ENCODE results near the gene TTC6.

TTC6 gene

DNA sequence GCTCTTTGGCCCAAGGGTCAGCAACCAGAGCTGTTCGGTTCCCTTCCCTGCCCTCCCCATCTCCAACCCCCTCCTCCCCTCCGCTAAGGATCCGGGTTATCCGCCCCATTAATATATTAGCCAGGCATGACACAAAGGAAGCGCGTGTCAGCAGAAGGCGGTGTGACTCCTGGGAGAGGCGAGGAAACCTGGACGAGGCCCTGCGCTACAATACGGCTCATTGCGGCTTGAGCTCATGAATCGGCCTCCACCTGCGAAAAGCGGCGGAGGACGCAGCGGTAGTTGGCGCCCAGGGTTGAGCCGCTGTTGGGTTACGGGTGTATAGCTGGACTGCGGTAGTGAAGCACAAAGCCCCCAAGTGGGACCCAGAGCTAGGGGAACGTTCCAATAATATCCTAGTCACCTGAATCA, 10.3 kb upstream of the TTC6 start:
- ATAC-seq: no peak

DNA sequence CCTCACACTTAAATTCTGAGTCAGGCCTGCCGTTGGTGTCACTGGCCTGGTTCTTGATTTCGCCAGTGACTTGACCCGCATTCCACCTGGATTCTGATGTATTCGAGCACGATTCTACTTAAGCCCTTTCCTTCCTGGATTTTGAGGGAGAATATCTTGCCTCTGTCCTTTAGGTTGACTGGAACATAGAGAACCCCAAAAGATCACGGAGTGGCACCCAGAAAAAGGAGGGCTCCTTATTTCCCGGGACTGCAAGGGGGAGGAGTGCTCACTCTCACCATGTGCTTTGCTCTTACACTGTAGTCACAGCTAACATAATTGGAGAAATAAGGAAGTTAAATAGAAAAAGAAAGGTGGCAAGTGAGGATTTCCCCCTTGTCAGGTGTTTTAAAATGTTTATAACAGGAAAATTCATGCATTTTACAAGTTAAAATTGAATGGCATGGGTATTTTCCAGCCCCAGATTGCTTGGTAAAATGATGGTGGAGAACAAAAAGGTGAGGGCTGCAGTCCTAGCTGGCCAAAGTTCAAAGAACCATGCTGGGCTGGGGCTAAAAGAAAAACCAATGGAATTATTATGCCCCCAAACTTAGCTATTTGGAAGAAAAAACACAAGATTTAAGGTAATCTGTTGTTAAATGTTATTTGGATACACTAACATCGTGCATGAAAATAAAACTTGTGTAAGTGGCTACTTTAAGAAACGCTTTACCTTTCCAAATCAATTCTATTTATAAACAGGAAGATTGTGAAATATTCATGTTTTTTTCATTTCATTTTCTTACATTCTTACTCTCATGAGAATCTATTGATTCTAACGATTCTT, 9.2 kb upstream of the TTC6 start:
- ATAC-seq: no peak

DNA sequence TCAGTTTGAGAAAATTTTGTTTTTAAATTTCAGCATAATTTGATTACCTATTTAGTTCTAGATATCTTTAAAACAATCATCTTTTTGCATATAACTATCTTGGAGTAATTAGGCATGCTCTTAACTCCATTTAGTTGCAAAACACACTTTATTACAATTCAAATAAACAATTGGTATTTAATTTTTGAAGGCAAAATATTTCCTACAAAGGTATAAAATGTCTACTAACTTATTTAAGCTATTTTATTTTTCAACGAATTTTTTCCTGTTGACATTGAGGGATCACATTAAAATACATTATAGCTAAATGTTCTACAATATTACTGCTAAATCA, 8.7 kb upstream of the TTC6 start:
- no peak for ATAC-seq

DNA sequence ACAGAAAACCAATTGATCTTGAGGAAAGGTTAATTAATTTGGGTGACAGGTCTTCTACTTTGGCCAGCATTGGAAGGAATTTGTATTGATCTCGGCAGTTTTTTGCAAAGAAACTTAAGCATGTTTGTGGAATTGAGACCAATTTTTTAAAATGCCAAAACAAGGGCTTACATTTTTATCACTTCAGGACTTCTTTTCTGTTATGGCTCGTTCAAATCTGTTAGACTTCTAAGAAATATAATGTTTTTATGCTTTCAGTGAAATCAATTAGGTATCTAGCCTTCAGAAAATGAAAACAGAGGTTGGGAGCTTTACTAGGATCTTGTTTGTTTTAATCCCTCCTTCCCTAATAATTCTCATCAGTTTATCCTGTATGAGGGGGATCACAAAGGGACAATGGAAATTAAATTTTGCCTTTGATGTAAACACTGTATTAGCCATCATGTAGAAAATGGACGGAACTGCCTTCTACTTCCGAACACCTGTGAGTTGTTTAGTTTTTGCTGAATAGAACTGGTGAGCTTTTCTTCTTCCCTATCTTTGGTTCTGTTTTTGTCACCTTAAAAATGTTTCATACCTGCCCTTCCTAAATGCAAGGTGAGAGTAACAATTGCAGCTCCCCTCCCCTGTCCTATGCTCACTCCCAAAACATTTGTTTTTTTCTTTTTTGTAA, 8.2 kb upstream of the TTC6 start:
- ATAC-seq: no peak

DNA sequence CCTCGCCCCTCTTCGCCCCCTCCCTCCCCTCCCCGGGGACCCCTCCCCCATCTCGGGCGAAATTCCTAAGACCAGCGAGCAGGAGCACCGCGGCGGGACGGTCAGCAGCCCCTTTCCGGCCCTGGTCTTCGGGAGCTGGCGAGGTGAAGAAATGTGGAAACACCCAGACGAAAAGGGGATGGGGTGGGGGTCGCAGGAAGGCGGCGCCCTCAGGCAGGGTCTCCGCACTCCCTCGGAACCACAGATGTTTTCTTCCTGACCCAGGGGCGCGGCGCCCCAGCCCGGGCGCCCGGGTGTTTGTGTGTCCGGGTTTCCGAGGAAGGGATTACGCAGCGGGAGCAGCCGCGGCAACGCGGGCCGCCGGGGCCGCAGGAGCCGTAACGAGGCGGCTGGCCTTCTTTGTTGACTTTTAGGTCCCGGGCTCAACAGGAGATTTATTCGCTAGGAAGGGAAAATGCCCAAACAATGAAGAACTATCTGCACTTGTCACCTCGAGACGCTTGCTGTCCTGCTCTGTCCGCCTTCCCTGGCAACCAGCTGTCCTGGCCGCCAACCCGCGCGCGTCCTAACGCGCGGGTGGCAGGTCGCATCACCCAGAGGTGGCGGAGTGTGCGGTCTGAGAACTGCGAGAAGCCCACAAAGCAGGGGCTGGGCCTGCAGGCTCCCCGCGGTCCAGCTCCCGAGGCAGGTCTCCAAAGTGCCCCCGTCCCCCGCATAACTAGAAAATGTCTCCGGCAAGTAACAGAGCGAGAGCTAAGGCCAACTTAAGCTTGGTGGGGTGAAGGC, 7.4 kb upstream of the TTC6 start:
- ATAC-seq: no peak

DNA sequence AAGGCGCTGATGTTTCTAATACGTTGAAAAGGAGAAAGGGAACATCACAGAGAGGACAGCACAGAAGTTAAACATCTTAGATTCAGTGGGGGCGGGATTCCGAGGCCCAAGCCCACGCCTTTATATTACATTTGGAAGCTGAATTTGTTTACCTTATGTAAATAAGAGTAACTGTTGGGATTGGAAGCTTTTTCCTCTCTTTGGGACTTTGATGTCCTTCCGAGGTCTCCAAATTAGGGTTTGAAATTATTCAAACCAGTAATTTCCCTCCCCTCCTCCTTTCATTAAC, 6.8 kb upstream of the TTC6 start:
- no peak for ATAC-seq

DNA sequence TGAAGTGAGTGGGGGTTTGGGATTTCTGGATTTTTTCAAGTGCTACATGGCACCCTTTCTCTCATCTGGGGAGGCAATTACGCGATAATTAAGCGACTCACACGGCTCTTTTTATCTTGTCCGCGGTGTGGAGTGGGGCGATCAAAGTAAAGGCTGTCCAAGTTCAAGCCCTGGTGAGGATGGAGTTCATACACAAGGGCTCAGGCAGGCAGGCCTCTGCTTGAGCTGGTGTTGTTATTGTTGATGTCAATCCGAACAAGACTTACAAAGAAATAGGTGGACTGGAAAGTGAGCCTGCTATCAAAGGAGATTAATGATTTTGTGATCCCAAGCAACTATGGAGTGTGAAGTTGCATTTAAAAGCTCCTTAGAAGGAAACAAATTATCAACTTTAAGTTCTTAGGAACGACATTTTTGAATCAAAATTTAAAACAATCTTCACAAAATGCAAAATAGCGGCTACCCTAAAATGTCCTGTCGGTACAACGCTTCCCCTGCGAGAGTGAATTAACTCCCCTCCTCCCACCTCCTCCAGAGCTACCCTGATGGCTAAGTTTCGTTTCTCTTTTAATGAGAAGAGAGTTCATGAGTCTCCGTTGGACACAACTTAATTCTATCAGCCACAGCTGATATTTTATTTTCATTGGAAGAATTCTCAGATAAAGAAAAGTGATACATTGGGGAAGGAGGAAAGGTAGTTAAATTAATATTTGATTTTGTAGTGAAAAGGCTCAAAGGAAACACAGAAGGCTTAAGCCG, 6.3 kb upstream of the TTC6 start:
- no peak for ATAC-seq

DNA sequence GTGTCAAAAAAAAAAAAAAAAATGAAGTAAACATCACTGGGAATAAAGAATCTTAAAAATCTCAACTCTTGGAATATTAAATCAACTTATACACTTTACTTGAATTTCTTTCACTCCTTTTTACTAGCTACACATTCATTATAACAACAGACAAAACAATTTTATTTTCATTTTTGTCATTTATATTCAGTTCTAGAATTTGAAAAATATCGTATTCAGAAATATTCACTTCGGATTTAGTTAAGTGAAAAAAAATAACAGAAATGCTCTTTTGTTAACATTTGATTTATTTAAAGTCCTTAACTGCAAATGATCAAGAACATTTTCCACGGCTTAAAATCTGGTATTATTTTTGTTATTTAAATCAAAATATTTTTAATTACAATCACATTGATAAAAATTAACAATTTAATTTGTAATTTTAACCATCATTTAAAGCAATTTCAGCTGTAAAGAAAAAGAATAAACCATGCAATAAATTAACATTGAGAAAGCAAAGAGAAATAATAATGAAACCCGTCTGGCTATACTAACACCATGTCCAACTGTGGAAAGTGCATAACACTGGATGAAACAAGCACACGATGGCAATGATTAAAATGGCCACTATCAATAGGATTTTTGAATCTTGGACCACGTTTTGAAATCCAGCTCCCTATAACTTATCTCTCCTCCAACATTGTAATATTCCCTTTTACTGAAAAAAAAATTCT, 5.6 kb upstream of the TTC6 start:
- no peak for ATAC-seq

DNA sequence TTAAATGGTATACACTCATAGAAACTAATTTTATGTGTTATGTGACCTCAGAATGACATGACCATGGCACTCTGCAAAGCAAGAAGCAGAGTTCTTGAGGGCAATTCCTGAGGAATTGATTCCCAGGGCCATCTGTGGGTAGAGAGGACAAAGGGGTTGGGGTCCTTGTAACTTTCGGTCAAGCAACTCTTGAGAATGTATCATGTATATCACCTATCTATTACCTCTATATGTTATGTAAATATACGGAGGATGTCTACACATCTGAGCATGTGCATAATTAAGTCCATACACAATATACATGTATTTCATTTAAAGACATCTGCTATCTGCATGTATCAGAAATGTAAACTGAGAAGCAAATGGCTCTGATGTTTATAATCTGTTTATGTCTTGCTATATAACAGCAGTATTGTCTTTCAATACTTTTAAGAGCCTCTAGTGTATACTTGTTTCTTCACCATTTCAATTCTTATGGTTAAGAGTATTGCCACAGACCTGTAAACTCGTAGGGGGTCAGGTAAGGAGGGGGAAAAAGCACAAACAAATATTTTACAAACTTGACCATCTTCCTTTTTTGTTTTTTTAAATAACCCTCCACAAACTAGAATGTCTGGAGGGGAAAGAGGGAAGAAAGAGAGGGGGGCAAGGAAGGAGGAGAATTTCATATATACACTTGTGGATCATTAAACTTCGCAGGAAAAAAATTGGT, 4.8 kb upstream of the TTC6 start:
- no peak for ATAC-seq

DNA sequence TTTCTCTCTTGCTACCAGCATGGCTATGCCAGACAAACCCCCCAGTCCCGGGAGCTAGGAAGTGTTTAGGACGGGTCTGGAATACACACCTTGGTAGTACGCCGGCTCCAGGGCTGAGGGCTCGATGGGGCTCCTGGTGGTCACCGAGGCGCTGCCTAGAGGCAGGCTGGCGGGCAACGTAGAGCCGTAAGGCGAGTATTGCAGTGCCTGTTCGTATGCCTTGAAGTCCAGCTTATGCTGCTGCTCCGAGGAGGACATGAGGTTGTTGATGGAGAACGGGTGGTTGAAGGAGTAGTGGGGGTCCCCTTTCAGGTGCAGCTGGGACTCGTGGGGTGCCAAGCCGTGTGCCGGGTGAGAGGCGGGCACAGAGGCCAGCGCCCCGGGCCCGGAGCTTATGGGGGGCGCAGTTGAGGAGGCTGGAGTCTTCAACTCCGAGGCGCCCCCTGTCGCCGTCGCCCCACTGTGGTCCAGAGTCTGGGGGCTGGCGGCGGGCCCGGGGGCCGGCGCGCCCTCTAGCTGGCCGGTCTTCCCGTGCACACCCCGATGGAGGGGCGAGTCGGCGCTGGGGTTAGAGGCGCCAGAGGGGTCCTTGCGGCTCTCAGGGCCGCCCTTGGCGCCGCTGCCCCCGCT, 4.0 kb upstream of the TTC6 start:
- no peak for ATAC-seq

DNA sequence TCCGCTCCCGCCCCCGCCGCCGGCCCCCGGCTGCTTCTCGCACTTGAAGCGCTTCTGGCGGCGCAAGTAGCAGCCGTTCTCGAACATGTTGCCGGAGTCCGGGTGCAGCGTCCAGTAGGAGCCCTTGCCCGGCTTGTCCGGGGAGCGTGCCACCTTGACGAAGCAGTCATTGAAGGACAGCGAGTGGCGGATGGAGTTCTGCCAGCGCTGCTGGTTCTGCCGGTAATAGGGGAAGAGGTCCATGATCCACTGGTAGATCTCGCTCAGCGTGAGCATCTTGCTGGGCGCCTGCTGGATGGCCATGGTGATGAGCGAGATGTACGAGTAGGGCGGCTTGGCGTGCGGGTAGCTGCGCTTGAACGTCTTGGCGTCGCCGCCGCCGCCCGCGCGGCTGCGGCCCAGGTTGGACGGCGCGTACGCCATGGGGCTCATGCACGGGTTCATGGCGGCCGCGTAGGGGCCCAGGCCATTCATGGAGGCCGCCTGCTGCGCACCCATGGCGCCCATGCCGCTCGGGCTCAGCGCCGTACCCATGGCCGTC, 3.4 kb upstream of the TTC6 start:
- no peak for ATAC-seq

DNA sequence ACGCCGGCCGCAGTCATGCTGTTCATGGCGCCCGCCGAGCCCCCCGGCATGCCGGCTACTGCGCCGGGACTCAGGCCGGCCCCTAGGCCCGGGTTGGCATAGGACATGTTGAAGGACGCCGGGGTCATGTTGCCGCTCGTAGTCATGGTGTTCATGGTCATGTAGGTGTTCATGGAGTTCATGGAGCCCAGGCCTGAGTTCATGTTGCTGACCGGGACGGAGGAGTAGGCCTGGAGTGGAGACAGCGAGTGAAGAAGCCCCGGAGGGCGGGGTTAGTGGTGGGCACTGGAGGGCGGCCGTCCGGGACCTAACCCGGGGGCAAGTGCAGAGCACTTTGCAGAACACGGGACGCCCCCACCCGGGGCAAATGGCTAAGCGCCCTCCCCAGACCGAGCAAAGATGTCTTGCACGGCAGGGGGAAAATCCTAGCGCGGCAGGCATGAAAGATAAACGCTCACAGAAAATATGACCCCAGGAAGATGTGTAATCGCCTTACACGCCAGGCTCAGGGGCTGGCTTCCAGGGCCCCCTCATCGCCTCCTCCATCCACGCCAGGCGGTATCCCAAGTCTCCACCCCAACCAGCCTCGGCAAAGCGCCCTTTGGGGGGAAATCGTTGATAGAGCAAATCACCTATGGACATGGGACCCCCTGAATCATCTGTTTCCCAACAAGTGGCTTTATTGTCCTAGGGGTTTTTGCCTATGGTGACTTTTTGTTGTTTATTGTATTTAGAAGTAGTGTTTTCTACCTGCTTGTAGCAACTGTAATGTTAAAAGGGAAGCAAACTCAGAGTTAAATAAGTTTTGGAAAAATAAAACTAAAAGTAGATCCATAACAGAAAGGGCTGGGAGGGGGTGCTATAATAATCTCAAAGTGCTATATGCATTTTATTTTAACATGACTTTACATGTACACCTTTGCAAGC, 2.7 kb upstream of the TTC6 start:
- ATAC-seq: no peak

DNA sequence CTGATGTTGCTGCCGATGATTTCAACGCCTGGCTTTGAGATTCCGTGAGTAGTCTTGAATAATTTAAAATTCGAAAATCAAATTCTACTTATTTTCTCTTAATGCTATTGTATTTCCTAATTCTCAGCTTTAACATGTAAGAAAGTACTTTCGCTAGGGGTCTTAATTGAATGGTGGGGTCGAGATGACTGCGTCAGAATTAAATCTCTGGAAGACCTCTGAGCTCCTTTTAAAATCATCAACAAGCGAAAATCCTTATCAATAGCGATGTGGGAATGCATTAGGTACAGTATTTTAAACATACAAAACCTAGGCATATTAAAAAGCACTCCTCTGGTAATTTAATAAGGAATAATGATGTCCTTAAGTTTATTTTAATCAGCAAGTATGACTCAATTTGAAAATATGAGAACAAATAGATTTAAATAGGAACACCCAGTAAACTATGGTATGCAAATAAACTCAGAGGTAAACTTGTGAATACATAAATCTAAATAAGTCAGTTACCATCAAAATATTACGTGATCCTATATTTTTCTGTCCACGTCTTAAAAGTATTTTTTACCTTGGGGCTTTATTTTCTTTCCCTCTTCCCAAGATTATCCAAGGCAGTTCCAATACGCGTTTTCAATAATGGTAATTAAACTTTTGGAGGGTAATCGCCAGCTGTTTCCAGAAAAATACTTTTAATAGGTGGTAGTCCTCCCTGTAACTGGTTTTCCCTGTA, 1.8 kb upstream of the TTC6 start:
- ATAC-seq: no peak

DNA sequence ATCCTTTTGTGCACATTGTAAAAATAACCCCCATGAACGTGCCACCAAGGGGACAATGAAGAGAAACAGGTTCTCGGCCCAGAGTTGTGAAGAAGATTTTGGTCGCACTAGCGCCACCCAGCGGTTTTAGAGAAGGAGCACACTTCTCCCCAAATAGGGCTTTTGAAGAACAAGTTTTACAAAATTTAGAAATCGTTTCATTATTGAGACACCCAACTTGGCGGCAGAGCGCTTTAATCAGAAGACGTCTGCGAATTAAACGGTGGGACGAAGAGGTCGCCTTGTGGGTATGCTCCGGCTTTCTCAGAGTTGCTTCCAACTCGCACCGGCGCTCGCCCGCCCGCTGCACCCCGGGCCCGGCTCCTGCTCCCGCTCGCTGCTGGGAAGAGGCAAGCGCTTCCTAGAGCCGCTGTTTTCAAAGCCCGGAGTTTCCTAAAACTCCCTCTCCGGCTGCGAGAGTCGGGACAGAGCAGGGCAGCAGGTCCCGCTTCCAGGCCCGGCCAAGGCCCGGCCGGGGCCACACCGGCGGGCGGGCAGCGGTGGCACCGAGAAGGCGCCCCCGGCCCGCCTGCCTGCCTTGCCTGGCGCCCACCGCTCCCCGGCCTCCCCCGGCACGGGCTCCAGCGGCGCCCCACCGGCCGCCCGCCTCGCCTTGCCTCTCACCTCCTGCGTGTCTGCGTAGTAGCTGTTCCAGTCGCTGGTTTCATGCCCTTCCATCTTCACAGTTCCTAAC, 1.0 kb upstream of the TTC6 start:
- ATAC-seq: no peak

DNA sequence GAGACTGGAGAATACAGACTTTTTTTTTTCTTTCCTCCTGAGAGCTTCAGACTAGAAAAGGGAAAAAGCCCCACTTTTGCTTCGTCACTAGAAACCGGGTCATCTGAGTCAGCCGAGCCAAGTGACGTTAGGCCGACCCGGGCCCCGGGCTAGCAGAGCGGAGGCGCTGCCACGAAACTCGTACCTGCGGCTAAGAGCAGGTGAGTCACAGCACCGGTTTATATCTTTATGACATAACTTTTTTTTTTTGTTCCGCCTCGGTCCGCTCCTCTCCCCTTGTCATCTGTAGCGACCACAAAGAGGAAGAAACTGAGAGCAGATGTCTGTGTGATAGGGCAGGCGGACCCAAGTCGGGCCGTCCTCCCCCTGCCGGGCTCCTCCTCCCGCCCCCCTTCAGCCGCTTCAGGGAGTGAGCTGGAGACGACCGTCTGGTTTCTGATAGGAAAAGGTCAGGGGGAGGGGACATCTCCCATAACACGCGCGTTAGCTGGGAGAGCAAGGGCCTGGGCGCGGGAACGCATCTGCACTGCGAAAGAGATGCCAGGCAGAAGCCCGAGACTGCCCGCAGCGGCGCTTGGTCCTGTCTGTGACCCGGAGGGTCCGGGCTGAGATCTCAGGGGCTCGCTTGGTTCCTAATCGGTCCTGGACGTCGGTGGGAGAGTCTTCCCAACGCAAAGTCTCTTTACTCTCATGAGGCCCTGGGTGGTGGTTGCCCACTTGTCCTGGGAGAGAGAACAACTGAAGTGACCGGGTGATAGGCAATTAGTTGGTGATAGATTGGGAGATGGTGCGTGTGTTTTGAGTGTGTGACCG, 586 bp downstream of the TTC6 start:
- peak; percentile 93 to 96 for ATAC-seq

DNA sequence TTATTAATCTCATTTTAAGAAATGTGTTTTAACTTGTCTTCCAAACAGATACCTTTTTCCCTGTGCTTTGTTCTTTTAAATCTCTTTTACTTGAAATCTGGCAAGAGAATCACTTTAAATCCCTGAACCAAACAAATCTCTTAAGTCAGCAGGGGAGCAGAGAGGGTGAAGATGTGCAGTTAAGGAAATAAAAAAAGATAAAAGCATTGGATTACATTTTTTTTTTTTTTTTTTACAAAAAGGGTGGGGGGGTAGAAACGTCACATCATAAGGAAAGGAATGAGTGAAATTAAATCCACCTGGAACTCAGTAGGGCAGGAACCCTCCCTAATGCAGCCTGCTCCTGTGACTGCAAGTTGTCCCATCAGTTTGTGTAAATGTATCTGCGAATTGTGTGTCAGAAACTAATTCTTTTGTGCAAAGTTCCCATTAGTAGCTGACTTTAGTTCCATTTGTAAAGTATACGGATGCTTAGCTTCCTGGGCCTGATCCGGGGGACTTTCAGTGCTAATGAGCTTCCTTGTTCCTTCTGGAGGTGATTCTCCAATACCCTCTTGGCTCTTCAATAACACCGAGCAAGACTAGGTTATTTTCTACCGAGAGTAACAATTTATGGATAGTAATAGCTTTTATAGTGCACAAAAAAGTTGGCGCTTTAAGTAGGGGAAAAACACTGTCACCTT, 1.5 kb downstream of the TTC6 start:
- no peak for ATAC-seq

DNA sequence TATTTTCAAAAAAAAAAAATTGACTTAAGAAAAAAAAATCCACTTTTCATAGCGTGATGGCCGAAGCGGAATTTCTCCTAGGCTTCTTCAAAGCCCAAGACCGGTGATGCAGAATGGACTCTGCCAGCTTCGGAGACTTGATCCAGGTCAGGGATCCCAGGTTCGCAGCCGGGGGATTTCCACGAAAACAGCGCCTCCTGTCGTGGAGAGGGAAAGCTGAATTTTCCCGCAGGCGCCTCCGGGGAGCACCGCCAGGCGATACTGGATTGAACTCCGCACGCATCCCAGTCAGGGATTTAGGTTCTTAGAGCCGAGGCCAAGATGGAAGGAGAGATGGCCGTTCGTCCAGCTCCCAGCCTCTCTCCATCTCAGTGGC, 2.1 kb downstream of the TTC6 start:
- ATAC-seq: no peak

Measured in activated CD4-positive, CD25-positive, alpha-beta regulatory T cell treated with anti-CD3 and anti-CD28 coated beads, Interleukin-2, amount 50 U/mL, for 24 hours (primary cell).